ENCODE measurements around the gene RASL11B. TPM values are rescaled to one million over a fixed set of nuclear protein-coding genes. Genes with fewer than 3 reads are reported as not detected.

Gene RASL11B
- total RNA-seq, 1 donor from 2014 or later: 4.4 TPM

DNA sequence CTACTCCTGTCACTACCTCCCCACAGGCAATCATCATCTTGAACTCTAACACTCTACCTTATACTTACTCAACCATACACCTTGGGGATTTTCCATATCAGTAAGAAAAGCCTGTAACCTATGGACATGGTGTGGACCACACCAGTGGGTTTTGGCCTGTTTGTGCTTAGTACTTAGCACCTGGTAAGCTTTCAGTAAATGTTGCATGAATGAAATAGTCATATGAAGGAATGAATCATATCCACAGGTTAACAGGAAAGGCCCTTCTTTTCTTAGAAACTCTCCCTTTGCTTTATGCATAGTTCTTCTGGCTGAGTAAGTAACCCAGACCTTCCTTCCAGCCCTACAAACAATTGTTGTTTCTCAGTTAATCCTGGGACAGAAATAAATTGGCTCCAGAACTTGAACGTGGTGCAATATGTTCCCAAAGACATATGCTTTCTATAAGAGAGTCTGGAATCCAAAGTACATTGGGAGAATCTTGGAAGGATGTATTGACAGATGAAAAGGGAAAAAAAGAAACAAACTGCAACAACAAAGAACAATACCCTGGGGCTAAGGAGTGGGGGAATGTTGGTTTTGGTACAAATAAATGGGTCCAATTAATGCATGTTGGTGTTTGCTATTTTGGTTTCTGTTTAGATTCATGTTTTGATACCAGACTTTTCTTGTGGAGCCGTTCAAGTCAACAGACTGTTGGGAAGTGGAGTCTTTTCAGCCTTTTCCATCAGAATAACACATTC lies 27.8 kb downstream of the RASL11B start:
- Histone ChIP-seq H3K79me2 (ENCODE audit: insufficient read depth, low read length) (no peaks in the 10 kb centered on the region), H3K9me3 (ENCODE audit: insufficient read depth, low read depth, low read length) (no peaks in the 10 kb centered on the region), H3K4me3 (ENCODE audit: insufficient read depth, low read depth, low read length) (no peak overlapping the region), H3K27me3 (ENCODE audit: insufficient read depth, low read length) (no peaks in the 10 kb centered on the region), H3K4me1 (ENCODE audit: insufficient read depth, low read length) (no peaks in the 10 kb centered on the region), H3K4me2 (ENCODE audit: low read length) (no peak overlapping the region), H3K36me3 (ENCODE audit: insufficient read depth, low read length) (no peaks in the 10 kb centered on the region), H4K20me1 (ENCODE audit: insufficient read depth, low read length) (no peaks in the 10 kb centered on the region), H2AFZ (ENCODE audit: low read depth, low read length) (no peak overlapping the region), H3K9ac (ENCODE audit: low read length) (no peak overlapping the region), H3K27ac (ENCODE audit: low read depth, low read length) (no peak overlapping the region)
- Mint-ChIP-seq H3K27me3 (ENCODE audit: low read depth, unreplicated experiment) (peaks cover 2% of the 10 kb centered on the region), H3K27ac (ENCODE audit: unreplicated experiment) (no peak overlapping the region), H3K4me1 (ENCODE audit: low read depth, unreplicated experiment) (no peaks in the 10 kb centered on the region), H3K36me3 (ENCODE audit: low read depth, unreplicated experiment) (peaks cover 3% of the 10 kb centered on the region), H3K4me3 (ENCODE audit: unreplicated experiment) (no peak overlapping the region), H3K9me3 (ENCODE audit: unreplicated experiment) (peaks cover 7% of the 10 kb centered on the region)
- TF ChIP-seq EZH2 (IDR thresholded peaks at IDR 0.05; ENCODE audit: insufficient read depth, low read length): no peak
- TF ChIP-seq, protein P1, sequence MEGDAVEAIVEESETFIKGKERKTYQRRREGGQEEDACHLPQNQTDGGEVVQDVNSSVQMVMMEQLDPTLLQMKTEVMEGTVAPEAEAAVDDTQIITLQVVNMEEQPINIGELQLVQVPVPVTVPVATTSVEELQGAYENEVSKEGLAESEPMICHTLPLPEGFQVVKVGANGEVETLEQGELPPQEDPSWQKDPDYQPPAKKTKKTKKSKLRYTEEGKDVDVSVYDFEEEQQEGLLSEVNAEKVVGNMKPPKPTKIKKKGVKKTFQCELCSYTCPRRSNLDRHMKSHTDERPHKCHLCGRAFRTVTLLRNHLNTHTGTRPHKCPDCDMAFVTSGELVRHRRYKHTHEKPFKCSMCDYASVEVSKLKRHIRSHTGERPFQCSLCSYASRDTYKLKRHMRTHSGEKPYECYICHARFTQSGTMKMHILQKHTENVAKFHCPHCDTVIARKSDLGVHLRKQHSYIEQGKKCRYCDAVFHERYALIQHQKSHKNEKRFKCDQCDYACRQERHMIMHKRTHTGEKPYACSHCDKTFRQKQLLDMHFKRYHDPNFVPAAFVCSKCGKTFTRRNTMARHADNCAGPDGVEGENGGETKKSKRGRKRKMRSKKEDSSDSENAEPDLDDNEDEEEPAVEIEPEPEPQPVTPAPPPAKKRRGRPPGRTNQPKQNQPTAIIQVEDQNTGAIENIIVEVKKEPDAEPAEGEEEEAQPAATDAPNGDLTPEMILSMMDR (IDR thresholded peaks at IDR 0.05; ENCODE audit: insufficient read depth, low read depth, low read length): no peak
- FAIRE-seq (no peak), DNase-seq (ENCODE audit: low read depth) (no peak)

DNA sequence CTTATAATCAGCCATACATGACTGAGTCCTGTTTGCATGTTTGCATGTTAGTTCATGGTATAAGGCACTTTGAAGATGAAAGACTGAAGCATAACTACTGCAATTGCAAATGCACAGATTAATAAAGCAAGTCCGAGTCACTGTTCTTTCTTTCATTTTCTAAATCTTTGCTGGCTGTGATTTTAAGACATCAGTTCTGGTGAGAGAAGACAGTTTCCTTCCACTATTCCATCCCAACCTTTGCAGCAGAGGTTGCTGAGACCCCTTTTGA lies 28.3 kb downstream of the RASL11B start:
- no peak for DNase-seq (ENCODE audit: low read depth)
- no peak overlapping the region for H3K9ac ChIP-seq (ENCODE audit: low read length)
- no peak for TF ChIP-seq EZH2 (IDR thresholded peaks at IDR 0.05; ENCODE audit: insufficient read depth, low read length)
- TF ChIP-seq, protein P1 (IDR thresholded peaks at IDR 0.05; ENCODE audit: insufficient read depth, low read depth, low read length): no peak

DNA sequence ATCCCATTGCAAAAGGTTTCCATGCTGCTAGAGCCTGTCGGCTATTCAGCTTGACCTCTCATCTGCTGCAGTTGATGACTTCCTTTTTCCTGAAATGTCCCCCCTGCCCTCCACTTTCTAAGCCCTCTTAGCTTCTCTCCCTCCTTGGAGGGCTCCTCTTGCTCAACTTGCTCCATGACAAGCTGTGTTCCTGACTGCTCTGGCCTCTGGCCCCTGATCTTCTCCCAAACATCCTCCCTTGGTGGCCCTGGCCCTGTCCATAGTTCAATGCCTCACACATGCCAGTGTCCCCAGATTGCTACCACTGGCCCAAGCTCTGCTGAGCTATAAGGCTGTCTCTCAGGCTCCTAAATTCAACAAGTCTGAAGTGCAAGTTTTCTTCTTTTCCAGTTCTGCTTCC lies 29.6 kb downstream of the RASL11B start:
- peaks cover 2% of the 10 kb centered on the region for H3K27me3 Mint-ChIP-seq (ENCODE audit: low read depth, unreplicated experiment)
- H3K27ac Mint-ChIP-seq (ENCODE audit: unreplicated experiment): no peak overlapping the region
- TF ChIP-seq, protein P1 (IDR thresholded peaks at IDR 0.05; ENCODE audit: insufficient read depth, low read depth, low read length): no peak
- TF ChIP-seq EZH2 (IDR thresholded peaks at IDR 0.05; ENCODE audit: insufficient read depth, low read length): no peak
- Histone ChIP-seq H3K4me3 (ENCODE audit: insufficient read depth, low read depth, low read length) (no peak overlapping the region), H3K9ac (ENCODE audit: low read length) (no peak overlapping the region), H3K9me3 (ENCODE audit: insufficient read depth, low read depth, low read length) (no peaks in the 10 kb centered on the region), H3K79me2 (ENCODE audit: insufficient read depth, low read length) (no peaks in the 10 kb centered on the region), H4K20me1 (ENCODE audit: insufficient read depth, low read length) (no peaks in the 10 kb centered on the region), H3K27me3 (ENCODE audit: insufficient read depth, low read length) (no peaks in the 10 kb centered on the region), H3K4me2 (ENCODE audit: low read length) (no peak overlapping the region), H2AFZ (ENCODE audit: low read depth, low read length) (no peak overlapping the region), H3K4me1 (ENCODE audit: insufficient read depth, low read length) (no peaks in the 10 kb centered on the region), H3K27ac (ENCODE audit: low read depth, low read length) (no peak overlapping the region), H3K36me3 (ENCODE audit: insufficient read depth, low read length) (no peaks in the 10 kb centered on the region)
- H3K4me1 Mint-ChIP-seq (ENCODE audit: low read depth, unreplicated experiment): no peaks in the 10 kb centered on the region
- no peak overlapping the region for H3K4me3 Mint-ChIP-seq (ENCODE audit: unreplicated experiment)
- peaks cover 13% of the 10 kb centered on the region for H3K9me3 Mint-ChIP-seq (ENCODE audit: unreplicated experiment)
- peaks cover 2% of the 10 kb centered on the region for H3K36me3 Mint-ChIP-seq (ENCODE audit: low read depth, unreplicated experiment)
- FAIRE-seq: no peak
- no peak for DNase-seq (ENCODE audit: low read depth)

More for the DNA sequence above, 28.3 kb downstream of the RASL11B start:
- no peaks in the 10 kb centered on the region for H3K79me2 ChIP-seq (ENCODE audit: insufficient read depth, low read length)
- no peak overlapping the region for H2AFZ ChIP-seq (ENCODE audit: low read depth, low read length)
- no peak overlapping the region for H3K27ac ChIP-seq (ENCODE audit: low read depth, low read length)
- Mint-ChIP-seq H3K4me1 (ENCODE audit: low read depth, unreplicated experiment) (no peaks in the 10 kb centered on the region), H3K27ac (ENCODE audit: unreplicated experiment) (no peak overlapping the region), H3K36me3 (ENCODE audit: low read depth, unreplicated experiment) (peaks cover 3% of the 10 kb centered on the region), H3K9me3 (ENCODE audit: unreplicated experiment) (peaks cover 7% of the 10 kb centered on the region), H3K4me3 (ENCODE audit: unreplicated experiment) (no peak overlapping the region), H3K27me3 (ENCODE audit: low read depth, unreplicated experiment) (peaks cover 2% of the 10 kb centered on the region)
- H3K4me3 ChIP-seq (ENCODE audit: insufficient read depth, low read depth, low read length): no peak overlapping the region
- H3K27me3 ChIP-seq (ENCODE audit: insufficient read depth, low read length): no peaks in the 10 kb centered on the region
- H3K36me3 ChIP-seq (ENCODE audit: insufficient read depth, low read length): no peaks in the 10 kb centered on the region
- H4K20me1 ChIP-seq (ENCODE audit: insufficient read depth, low read length): no peaks in the 10 kb centered on the region
- no peaks in the 10 kb centered on the region for H3K4me1 ChIP-seq (ENCODE audit: insufficient read depth, low read length)
- H3K9me3 ChIP-seq (ENCODE audit: insufficient read depth, low read depth, low read length): no peaks in the 10 kb centered on the region
- no peak overlapping the region for H3K4me2 ChIP-seq (ENCODE audit: low read length)
- no peak for FAIRE-seq

Data from astrocyte (in vitro differentiated cells and primary cell).